Uterus (tissue), 2 donors: ENCODE measurements around the gene AMY1A.
"Not testable (repeated sequence)": the region's sequence is repeated elsewhere in the genome, so short reads cannot be mapped to it uniquely, and the experiment has no call there.

Source experiments
- POLR2A ChIP-seq, 2 donors: fragments of 450-650 bp; IDR thresholded peaks; one replicate each; pipeline ENCODE4 v1.6.1; 2016; ENCODE audit warnings: antibody characterized with exemption in 2 of 2, mild to moderate bottlenecking in 1 of 2, moderate library complexity in 1 of 2
- TF ChIP-seq, protein P1 (sequence below), 4 experiments: fragments of 200-600 bp in 2 of 4; fragments of 450-650 bp in 2 of 4; sonication (generic) in 2 of 4; IDR thresholded peaks; one replicate each; pipeline ENCODE4 v1.5.1; 2016 to 2019; ENCODE audit warnings: antibody characterized with exemption in 4 of 4, mild to moderate bottlenecking in 2 of 4, moderate library complexity in 1 of 4

DNA sequence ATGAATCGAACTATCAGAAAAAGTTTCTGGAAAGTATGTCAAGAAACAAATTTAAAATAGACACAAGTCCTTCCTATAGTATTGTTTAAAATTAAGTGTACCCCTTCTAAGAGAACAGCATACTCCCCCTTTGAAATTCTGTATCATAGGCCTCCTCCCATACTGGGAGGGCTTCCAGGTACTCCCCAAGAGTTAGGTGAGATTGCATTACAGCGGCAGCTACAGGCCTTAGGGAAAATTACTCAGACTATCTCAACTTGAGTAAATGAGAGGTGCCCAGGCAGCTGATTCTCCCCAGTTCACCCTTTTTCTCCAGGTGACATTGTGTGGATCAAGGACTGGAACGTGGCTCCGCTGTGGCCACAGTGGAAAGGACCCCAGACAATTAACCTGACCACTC is 45.7 kb downstream of the AMY1A start:
- TF ChIP-seq POLR2A (IDR thresholded peaks at IDR 0.05): not testable (repeated sequence)
- TF ChIP-seq, protein P1, sequence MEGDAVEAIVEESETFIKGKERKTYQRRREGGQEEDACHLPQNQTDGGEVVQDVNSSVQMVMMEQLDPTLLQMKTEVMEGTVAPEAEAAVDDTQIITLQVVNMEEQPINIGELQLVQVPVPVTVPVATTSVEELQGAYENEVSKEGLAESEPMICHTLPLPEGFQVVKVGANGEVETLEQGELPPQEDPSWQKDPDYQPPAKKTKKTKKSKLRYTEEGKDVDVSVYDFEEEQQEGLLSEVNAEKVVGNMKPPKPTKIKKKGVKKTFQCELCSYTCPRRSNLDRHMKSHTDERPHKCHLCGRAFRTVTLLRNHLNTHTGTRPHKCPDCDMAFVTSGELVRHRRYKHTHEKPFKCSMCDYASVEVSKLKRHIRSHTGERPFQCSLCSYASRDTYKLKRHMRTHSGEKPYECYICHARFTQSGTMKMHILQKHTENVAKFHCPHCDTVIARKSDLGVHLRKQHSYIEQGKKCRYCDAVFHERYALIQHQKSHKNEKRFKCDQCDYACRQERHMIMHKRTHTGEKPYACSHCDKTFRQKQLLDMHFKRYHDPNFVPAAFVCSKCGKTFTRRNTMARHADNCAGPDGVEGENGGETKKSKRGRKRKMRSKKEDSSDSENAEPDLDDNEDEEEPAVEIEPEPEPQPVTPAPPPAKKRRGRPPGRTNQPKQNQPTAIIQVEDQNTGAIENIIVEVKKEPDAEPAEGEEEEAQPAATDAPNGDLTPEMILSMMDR (IDR thresholded peaks at IDR 0.05): not testable (repeated sequence)
